ENCODE data around the gene PDE7B.

The PDE7B gene

DNA sequence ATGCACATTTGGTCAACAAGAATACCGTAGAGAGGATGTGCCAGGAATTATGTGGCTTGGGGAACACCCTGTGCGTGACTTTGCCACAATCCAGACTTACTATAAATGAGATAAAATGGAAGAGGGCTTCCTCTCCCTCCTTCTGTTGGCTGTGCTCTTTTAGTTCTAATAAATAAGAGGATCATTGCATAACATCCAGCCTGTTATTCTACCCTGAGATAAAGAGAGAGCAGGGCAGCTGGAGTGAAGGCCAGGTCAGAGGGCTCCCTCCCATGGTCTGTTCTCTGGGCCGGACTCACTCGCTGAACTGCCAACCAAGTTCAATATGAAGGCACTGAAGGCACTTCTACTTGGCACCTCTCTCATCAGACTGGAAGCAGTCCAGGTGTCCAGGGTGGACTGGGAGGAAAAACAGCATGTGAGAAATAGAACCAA lies 306.9 kb downstream of the PDE7B start:
- DNase-seq, result no peak

DNA sequence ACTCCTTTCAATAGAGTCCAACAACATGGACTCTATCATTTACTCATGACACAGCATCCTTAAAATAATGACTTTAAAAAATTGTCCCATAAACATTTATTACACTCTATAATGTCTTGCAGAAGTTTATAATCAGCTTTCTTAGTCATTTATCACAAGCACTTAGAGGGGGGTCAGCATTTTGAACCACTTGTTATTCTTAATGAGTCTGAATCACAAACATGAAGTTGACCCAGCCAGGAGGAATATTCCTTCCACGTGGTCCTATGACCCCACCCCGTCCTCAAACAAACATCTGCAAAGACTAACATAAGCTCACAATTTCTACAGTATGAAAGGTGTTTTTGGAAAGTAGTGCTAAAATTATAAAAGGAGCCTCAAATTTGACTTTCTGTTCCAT lies 307.5 kb downstream of the PDE7B start:
- DNase-seq, result no peak

DNA sequence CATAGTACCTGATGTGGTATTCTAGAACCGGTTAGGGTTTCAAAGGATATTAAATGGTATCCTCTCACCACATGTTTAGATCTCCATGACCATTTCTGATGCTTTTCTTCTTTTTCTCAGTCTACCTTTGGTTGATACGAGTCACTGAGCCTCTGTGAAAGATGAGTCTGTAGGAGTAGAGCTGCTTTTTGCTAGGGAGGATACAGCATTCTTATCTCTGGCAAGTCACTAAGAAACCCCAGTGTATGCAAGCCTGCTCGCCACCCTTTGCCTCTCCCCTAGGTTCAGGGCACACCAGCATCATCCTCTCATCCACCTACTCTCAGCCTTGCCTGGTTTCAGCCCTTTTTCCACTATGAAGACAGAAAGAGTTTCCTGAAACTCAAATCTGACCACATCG lies 308.7 kb downstream of the PDE7B start:
- DNase-seq, result no peak

DNA sequence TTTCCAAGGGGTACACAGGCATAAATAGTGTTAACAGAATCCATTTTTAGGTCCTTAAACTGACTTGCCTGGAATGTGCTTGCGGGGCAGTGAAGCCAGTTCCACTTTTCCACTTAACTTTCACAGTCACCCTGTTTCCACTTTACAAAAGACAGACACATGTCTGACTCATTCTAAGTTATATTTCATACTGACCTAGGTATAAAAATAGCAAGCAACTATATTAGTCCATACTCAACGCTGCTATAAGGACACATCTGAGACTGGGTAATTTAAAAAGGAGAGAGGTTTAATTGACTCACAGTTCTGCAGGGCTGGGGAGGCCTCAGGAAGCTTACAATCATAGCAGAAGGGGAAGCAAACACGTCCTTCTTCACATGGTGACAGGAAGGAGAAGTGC lies 310.4 kb downstream of the PDE7B start:
- no peak for DNase-seq

DNA sequence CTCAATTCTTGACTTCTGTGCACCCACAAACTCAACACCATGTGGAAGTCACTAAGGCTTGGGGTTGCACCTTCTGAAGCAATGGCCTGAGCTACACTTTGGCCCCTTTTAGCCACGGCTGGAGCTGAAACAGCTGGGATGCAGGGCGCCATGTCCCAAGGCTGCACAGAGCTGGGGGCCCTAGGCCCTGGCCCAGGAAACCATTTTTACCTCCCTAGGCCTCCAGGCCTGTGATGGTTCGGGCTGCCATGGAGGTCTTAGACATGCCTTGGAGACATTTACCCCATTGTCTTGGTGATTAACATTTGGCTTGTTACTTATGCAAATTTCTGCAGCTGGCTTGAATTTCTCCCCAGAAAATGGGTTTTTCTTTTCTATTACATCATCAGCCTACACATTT lies 311.8 kb downstream of the PDE7B start:
- DNase-seq, result no peak

DNA sequence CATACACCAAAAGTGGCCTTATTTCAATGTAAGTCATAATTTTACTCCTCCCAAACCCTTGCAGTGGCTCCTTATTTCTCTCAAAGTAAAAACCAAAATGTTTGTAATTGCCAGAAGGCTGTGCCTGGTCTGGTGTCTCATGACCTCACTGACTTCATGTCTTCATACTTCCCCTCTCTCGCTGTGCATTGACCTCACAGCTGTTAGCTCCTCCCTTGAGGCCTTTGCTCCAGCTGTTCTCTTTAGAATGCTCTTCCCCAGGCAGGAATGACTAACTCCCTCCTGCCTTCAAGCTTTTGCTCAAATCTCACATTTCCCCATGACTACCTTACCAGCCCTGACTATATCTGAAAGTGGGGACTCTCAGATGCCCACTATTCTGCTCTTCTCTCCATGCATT lies 315.3 kb downstream of the PDE7B start:
- DNase-seq, result no peak

DNA sequence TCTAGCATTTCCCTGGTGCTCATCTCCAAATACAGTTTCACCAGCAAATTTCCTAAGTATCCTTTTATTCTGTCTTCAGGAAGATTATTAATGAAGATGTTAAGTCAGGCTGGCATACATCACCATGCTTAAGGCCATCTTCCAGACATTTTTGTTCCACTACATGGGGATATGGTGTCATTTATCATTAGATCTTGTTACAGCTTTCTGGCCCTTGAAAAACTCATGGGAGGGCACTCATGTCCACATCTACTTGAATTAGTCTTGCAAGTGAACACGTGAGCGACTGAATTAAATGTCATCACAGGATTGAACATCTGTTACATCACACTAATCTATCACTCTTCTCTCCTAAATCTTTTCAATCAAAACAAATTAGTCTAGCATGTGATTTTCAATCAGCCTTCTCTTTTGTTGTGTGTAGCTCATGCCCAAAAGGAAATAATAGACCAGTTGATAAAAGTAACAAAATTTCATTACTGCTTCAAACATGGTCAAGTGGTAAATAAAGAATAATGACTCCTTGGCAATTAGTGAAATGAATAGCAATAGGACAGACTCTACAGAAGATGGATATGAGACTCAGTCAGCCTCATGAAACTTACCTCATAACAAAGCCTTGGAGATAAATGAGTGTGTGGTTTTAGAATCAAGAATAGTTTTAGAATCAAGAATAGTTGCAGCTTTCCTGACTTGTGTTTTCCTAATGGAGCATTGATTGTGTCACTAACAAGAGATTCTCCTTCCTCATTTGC lies 318.1 kb downstream of the PDE7B start:
- no peak for DNase-seq

DNA sequence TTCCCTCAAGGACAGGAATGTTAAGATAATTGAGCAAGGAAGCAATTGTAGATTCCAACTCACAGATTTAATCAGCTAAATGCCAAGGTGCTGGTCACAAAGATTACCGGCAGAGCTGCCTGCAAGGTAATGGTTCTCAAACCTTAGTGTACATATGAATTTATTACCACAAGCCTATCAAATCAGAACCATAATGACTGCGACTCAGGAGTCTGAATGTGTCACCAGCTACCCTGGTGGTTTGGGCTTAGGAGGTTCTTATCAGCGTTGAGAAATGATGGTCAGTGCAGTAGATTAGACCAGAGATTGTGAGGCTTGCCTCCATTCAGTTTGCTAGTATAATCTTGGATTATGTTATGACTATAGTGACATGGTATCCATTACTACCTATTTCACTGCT lies 319.7 kb downstream of the PDE7B start:
- no peak for DNase-seq

DNA sequence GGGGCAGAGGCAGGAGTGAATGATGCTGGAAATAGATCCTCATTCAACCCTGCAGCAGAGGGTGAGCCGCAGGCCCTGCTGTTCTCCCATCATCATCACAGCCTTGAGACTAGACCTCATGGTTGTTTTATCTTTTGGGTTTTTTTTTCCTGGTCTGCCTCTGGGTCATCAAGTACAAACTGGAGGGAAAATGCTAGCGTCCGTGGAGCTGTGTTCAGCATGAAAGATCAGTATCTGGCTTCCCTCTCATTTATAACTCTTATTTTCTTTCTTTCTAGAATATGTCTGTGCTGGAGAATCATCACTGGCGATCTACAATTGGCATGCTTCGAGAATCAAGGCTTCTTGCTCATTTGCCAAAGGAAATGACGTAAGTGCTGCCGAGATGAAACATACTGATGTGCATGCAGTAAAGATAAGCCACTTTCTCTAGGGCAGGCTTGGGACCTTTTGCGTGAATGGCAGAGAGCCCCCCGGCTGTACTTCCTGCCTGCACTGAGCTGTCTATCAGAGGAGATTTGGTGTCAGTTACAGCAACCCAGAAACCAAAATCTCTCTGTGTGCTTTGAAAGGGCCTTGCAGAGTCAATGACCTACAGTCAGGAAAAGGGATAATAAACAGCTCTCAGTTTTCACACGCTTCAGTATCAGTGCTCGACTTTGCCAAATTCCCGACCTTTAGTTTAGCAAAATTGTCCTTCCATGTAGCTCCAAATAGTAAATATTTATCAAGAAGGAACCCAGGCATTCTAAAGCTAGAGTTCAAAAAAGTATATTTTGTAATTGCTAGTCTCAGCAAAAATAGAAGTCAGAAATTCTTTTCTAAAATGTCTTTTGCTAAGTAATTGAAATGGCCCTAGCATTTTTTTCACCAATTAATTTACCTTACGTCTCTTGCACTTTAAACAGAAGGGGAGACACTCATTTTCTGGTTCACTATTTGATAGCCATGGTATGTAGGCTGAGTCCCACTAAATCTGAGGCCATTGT lies 322.3 kb downstream of the PDE7B start:
- no peak for DNase-seq

DNA sequence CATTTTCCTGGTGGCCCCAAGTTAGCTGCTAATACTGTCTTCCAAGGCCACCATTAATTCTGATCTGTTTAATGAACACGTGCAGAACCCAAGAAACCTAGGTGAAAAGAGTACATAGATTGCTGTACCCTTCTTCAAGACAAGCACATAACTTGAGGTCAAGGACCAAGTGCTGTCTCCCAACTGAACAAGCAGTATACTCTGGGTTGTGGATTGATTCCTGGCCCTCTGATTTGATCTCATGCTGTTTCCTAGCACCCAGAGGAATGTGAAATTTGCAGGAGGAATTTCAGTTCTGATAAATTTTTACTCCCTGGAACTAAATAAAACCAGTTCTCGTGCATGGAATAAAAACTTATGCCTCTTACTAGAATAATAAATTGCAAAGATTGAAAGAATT lies 323.0 kb downstream of the PDE7B start:
- DNase-seq, result no peak

DNA sequence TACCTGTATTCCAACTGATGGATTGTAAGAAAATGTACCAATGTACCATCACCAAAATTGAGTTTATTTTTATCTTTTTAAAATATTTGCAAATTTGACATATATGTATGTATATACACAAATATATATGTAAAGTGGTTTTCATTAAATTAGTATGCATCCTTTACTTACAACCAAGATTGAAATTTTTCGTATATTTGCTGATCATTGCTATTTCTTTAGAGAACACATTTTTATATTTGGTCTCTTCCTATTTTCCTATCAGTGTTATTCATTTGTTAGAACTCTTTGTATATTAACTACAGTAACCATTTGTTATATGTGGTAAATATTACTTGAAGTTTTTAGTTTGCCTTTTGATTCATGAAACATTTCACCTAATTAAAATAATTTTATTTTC lies 324.4 kb downstream of the PDE7B start:
- no peak for DNase-seq

DNA sequence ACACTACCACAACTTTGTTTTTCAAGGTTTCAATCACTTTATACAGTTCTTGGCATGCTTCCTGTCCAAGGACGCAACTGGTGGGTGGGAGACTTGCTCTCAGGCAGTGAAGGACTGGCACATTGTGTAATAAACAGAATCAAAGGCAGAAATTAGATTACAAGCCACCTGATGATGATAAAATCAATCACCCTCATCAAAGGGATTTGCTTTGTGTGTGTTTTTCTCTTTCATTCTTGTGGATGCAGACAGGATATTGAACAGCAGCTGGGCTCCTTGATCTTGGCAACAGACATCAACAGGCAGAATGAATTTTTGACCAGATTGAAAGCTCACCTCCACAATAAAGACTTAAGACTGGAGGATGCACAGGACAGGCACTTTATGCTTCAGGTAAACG lies 327.2 kb downstream of the PDE7B start:
- DNase-seq, result no peak

DNA sequence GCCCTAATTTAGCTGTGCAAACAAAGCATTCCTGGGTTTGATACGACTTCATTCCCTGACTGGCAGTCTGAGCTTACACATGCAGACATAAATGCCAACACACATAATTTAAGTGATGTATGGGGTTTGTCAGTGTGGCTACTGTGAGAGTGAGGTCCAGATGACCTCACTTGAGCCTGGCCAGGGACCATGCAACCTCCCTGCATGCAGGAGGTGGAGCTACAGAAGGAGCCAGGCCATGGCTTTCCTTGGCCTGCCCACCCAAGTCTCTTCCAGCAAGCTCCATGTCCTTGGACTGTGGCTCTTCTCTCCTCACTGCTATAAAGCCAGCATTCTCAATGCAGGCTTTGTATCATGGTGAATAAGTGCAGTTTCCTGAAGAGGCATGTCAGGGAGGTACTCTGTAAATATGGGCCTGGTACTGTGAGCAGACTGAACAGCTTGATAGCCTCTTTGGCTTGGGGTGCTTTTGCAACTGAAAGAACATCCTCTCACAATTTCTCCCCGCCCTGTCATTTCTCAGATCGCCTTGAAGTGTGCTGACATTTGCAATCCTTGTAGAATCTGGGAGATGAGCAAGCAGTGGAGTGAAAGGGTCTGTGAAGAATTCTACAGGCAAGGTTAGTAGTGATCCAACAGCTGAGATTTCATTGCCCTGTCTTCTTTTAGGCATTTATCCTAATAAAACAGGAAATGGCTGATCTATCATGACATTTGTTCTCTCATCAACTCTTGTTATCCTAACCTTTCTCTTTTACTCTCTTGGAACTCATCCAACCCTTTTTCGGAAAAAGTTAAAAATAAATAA lies 329.4 kb downstream of the PDE7B start:
- no peak for DNase-seq

DNA sequence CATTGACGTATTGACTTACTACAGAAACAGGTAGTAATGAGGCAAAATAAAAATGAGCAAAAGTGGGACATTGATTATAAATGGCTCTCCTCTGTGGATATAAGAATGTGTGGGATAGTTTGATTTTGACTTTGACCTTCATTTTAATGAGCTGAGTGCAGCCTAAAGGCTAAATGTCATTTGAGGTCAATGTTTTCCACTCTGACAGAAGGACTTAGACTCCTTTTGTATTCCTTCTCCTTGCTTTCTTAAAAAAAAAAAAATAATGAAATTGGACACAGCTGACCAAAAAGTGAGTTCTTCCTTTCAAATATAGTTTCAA lies 330.0 kb downstream of the PDE7B start:
- DNase-seq, result no peak

DNA sequence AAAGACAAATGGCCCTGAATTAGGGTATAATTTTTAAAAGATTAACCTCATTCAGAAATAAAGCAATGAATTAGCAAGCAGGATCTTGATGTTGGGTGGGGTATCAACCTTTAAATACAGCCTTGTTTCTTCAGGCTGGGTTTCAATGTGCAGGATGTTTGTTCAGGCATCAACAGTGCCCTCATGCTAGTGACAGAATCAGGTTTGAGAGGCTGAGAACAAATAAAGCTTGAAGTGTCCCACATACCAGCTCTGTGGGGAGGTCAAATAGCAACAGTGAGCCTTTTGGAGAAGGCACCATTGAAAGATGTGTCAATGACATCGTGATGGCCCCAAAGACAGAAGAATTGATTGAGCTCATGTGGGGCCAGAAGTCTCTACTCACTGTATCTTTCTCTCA lies 330.4 kb downstream of the PDE7B start:
- DNase-seq, result no peak

DNA sequence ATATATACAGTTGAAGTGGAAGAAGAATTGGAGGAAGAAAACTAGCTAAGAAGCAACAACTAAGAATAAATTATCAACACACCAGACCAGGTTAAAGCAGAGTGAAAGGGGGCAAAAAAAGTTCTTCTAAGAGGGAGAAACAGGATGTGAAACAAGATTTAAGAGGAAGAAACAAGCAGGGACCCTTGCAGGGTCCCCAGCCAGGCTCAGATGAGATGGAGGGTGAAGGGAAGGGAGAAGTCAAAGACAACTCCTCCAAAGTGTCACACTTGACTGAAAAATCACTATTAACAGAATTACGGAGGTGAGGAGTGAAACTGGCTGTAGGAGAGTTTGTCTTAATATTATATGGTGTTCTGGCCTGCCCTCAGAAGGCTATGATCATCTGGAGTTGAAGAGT lies 333.2 kb downstream of the PDE7B start:
- DNase-seq, result no peak

DNA sequence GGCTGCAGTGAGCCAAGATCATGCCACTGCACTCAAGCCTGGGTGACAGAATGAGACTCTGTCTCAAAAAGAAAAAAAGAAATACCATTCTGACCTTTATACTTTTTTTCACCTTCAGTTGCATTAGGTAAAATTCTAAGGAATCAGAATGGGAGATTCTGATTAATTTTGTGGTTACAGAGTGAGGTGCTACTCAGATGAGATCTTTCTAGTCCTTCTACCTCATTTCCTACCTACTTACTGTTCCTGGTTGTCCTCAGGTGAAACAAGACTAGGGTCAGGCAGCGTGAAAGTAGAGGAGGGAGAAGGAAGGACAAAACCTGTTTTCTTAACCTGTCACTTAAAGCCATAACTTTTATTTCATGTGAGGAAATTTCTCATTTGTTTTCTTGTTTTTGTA lies 334.9 kb downstream of the PDE7B start:
- DNase-seq, result no peak

DNA sequence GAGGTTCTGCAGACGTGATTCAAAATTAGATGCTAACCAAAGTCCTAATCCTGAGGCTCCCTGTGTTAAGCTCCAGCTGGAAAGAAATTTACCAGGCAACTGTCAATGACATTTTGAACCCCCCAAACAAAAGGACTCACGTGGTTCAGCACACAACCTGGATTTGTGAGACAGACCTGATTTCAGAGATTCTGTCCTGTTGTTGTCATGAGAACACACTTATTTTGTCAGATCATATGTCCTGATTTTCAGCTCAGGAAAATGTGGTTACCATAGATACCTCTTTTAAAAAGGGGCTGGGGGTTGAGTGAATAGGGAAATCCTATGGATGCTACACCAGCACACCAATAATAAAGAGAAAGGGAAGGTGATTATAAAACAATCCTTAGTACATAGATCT lies 337.0 kb downstream of the PDE7B start:
- no peak for DNase-seq

DNA sequence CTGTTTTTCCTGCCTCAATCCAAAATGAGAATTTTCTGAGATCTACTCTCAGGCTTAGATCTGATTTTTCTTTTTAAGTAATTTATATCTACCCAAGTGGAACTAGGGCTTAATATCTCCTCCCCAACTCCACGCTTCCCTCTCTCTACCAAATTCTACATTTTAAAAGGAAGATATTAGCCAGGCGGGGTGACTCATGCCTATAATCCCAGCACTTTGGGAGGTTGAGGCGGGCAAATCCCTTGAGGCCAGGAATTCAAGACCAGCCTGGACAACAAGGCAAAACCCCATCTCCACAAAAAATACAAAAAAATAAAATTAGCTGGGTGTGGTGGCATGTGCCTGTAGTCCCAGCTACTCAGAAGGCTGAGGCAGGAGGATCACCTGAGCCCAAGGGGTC lies 337.6 kb downstream of the PDE7B start:
- no peak for DNase-seq

DNA sequence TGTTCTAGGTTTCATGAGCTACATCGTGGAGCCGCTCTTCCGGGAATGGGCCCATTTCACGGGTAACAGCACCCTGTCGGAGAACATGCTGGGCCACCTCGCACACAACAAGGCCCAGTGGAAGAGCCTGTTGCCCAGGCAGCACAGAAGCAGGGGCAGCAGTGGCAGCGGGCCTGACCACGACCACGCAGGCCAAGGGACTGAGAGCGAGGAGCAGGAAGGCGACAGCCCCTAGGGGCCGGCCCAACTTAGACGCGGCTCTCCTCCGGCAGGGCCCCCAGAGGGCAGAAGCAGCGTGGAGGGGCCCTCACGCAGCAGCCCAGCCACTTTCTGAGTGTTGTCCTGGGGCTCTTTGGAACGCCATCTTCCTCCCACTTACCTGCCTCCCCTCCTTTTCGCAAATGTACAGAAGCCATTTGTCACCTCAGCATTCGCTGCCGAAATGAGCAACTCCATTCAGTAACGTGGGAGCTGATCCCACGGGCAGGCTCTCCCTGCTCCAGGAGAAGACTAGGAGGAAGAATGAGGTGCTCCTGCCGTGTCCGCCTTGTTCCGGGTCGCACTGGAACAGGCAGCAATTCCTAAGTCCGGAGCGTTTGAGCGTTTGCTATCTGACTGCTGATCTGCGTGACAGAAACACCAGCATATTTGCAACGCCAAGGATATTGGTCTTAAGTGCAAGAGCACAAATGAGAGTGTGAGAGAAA lies 340.3 kb downstream of the PDE7B start:
- no peak for DNase-seq

DNA sequence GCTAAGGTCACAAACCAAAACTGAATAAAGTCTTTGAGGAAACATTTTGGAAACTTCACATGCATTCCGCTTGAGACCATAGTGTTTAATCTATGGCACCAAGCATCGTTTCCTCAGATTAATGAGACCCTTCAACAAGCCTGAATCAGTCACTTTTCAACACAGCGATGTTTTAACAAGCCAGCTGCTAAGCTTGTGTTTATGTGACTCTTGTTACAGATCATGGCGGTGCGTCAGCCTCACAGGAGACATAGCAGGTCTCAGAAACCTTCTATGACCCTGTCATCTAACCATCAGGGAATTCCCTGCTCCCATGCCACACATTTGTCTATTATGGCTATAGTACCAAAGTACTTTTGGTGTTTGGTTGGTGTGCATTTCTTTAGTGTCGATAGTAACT lies 341.4 kb downstream of the PDE7B start:
- no peak for DNase-seq

DNA sequence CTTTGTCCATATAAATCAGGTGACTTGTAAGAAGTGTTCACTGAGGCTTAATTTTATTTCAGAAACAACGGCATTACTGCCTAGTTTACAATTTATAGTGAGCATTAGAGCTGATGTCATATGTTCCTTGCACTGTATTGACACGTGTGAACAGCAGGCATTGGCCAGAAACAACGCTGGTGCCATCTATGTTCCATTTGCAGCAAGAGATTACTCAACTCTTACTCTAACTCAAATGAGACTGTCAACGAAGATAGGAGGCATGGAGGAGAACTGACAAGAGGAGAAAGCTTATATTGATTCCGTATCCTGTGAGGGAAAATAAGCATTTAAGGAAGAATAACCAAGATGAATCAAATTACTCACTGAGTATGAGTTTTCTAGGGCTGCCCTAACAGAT lies 350.2 kb downstream of the PDE7B start:
- DNase-seq, result no peak

DNA sequence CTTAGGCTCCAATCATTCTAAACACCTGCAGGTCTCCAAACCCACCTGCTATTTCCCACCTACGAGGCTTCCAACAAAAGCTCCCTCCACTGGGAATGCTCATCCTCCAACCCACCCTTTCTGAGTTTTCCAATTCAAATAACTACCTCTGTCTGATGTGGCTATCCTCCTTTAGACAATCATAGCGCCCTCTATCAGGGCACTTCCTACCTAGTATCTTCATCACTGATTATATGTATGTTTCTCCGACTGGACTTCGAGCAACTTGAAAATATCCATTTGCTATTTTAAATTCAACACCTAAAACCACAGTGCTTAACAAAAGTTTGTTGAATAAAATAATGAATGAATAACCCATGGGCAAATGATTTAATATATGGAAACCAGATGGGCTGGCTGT lies 357.3 kb downstream of the PDE7B start:
- no peak for DNase-seq

All from NCI-H1092 (cell line).